Measurements from ENCODE around the gene DDX1.

DDX1 gene

DNA sequence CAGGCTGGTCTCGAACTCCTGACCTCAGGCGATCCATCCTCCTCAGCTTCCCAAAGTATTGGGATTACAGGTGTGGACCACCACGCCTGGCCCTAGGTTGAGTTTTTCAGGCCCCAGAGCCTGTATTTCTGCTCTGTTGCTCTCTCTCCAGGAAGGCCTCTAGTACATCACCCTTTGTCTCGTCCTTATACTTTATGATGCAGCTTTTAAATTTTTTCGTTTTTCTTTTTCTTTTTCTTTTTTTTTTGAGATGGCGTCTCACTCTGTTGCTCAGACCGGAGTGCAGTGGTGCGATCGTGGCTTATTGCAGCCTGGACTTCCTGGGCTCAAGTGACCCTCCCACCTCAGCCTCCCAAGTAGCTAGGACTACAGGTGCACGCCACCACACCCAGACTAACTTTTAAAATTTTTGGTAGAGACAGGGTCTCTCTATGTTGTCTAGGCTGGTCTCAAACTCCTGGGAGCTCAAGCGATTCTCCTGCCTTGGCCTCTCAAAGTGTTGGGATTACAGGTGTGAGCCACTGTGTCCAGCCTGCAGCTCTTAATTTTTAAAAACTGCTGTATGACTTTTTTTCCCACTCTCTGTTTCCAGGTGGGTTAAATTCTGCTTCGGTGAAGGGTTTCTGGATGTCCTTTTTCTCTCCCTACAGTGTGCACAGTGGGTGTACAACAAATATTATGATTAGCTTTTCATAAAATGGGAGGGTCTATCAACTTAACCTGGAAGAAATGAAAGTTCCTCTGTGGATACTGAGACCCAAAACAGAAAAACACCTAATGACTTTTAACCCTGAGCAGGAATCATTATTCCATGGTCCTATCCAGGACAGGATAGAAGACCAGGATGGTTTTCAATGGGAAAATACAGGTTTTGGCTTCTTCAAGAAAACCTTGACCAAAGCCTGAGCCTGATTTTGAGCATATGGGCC is 47.9 kb downstream of the DDX1 start:
- H3K36me3 ChIP-seq (ENCODE audit: control insufficient read depth in 1 of 2, insufficient read depth in 2 of 2, low read length in 2 of 2), result no peaks in the 10 kb centered on the region

GRCh38 chr2:15640261-15640711 is 48.6 kb downstream of the DDX1 start:
- H3K27me3 ChIP-seq (ENCODE audit: insufficient read depth, low read length), result no peaks in the 10 kb centered on the region
- no peak overlapping the region for H3K9ac ChIP-seq (ENCODE audit: low read length)
- no peaks in the 10 kb centered on the region for H3K79me2 ChIP-seq (ENCODE audit: control insufficient read depth, insufficient read depth, low read length, poor library complexity)
- peaks cover 15% of the 10 kb centered on the region for H3K79me1 ChIP-seq (ENCODE audit: low read length)
- H2BK12ac ChIP-seq (ENCODE audit: low read length), result peak overlapping the region; percentile 54
- no peak overlapping the region for H2AK5ac ChIP-seq (ENCODE audit: low read length)
- no peak overlapping the region for H3K14ac ChIP-seq (ENCODE audit: low read length)
- H4K8ac ChIP-seq (ENCODE audit: low read depth, low read length), result peak overlapping the region; percentile 31
- no peak overlapping the region for H3K4me3 ChIP-seq (ENCODE audit: low read depth, low read length)
- no peak overlapping the region for H4K12ac ChIP-seq (ENCODE audit: low read depth, low read length)
- H3K4me2 ChIP-seq (ENCODE audit: low read length), result no peak overlapping the region
- no peaks in the 10 kb centered on the region for H3K9me3 ChIP-seq (ENCODE audit: insufficient read depth, low read depth, low read length)
- H3K36me3 ChIP-seq (ENCODE audit: control insufficient read depth in 1 of 2, insufficient read depth in 2 of 2, low read length in 2 of 2), result no peaks in the 10 kb centered on the region
- WGBS (ENCODE audit: extremely low coverage, insufficient coverage, insufficient read length), result no CpG with 5 or more reads among the region's 6 CpGs
- no peak overlapping the region for H2AFZ ChIP-seq (ENCODE audit: insufficient read depth, low read length, poor library complexity)
- peak overlapping the region; percentile 38 for H2BK120ac ChIP-seq (ENCODE audit: insufficient read depth, low read length, poor library complexity)
- DNase-seq, result no peak
- H3K4ac ChIP-seq (ENCODE audit: low read depth, low read length), result no peak overlapping the region
- peaks cover 18 to 27% of the 10 kb centered on the region in 2 experiments for H3K4me1 ChIP-seq (ENCODE audit: control insufficient read depth in 1 of 2, insufficient read depth in 2 of 2, low read length in 2 of 2)
- H3K23ac ChIP-seq (ENCODE audit: low read length), result no peak overlapping the region
- peak overlapping the region; percentile 43 for H2BK5ac ChIP-seq (ENCODE audit: low read depth, low read length, poor library complexity)
- no peak overlapping the region for H3K27ac ChIP-seq (ENCODE audit: low read depth, low read length)
- peak overlapping the region; percentile 51 for H4K91ac ChIP-seq (ENCODE audit: low read depth, low read length)
- no peak overlapping the region for H3K18ac ChIP-seq (ENCODE audit: low read length)

More for the DNA sequence above, 47.9 kb downstream of the DDX1 start:
- Histone ChIP-seq H3K79me1 (ENCODE audit: low read length) (peaks cover 15% of the 10 kb centered on the region), H3K79me2 (ENCODE audit: control insufficient read depth, insufficient read depth, low read length, poor library complexity) (no peaks in the 10 kb centered on the region), H3K4ac (ENCODE audit: low read depth, low read length) (no peak overlapping the region), H3K27me3 (ENCODE audit: insufficient read depth, low read length) (no peaks in the 10 kb centered on the region), H3K4me1 (ENCODE audit: control insufficient read depth in 1 of 2, insufficient read depth in 2 of 2, low read length in 2 of 2) (peaks cover 15 to 26% of the 10 kb centered on the region in 2 experiments), H2AK5ac (ENCODE audit: low read length) (no peak overlapping the region), H2BK5ac (ENCODE audit: low read depth, low read length, poor library complexity) (peak overlapping the region; percentile 43), H2AFZ (ENCODE audit: insufficient read depth, low read length, poor library complexity) (no peak overlapping the region), H4K91ac (ENCODE audit: low read depth, low read length) (peak overlapping the region; percentile 51), H3K9ac (ENCODE audit: low read length) (no peak overlapping the region), H3K18ac (ENCODE audit: low read length) (no peak overlapping the region), H3K4me3 (ENCODE audit: low read depth, low read length) (no peak overlapping the region), H2BK120ac (ENCODE audit: insufficient read depth, low read length, poor library complexity) (peak overlapping the region; percentile 78), H4K12ac (ENCODE audit: low read depth, low read length) (no peak overlapping the region), H3K23ac (ENCODE audit: low read length) (no peak overlapping the region), H3K27ac (ENCODE audit: low read depth, low read length) (no peak overlapping the region), H3K14ac (ENCODE audit: low read length) (no peak overlapping the region), H4K8ac (ENCODE audit: low read depth, low read length) (peak overlapping the region; percentile 31), H3K9me3 (ENCODE audit: insufficient read depth, low read depth, low read length) (no peaks in the 10 kb centered on the region), H2BK12ac (ENCODE audit: low read length) (peak overlapping the region; percentile 89), H3K4me2 (ENCODE audit: low read length) (no peak overlapping the region)
- no CpG with 5 or more reads among the region's 12 CpGs for WGBS (ENCODE audit: extremely low coverage, insufficient coverage, insufficient read length)
- DNase-seq, result no peak

- H2BK12ac ChIP-seq (ENCODE audit: low read length), result peak overlapping the region; percentile 76
- H3K79me2 ChIP-seq (ENCODE audit: control insufficient read depth, insufficient read depth, low read length, poor library complexity), result no peaks in the 10 kb centered on the region
- H3K9ac ChIP-seq (ENCODE audit: low read length), result no peak overlapping the region
- H3K4ac ChIP-seq (ENCODE audit: low read depth, low read length), result no peak overlapping the region
- H4K12ac ChIP-seq (ENCODE audit: low read depth, low read length), result no peak overlapping the region
- no peak overlapping the region for H3K14ac ChIP-seq (ENCODE audit: low read length)
- 100% methylated on average over 1 of the region's 2 CpGs for WGBS (ENCODE audit: extremely low coverage, insufficient coverage, insufficient read length)
- peak overlapping the region; percentile 51 for H3K27ac ChIP-seq (ENCODE audit: low read depth, low read length)
- H4K8ac ChIP-seq (ENCODE audit: low read depth, low read length), result no peak overlapping the region
- peaks cover 17% of the 10 kb centered on the region for H3K79me1 ChIP-seq (ENCODE audit: low read length)
- no peak overlapping the region for H3K23ac ChIP-seq (ENCODE audit: low read length)
- H3K4me1 ChIP-seq (ENCODE audit: control insufficient read depth in 1 of 2, insufficient read depth in 2 of 2, low read length in 2 of 2), result peaks cover 23 to 29% of the 10 kb centered on the region in 2 experiments
- no peak overlapping the region for H2AK5ac ChIP-seq (ENCODE audit: low read length)
- no peaks in the 10 kb centered on the region for H3K36me3 ChIP-seq (ENCODE audit: control insufficient read depth in 1 of 2, insufficient read depth in 2 of 2, low read length in 2 of 2)
- H3K9me3 ChIP-seq (ENCODE audit: insufficient read depth, low read depth, low read length), result no peaks in the 10 kb centered on the region
- no peak overlapping the region for H2BK5ac ChIP-seq (ENCODE audit: low read depth, low read length, poor library complexity)
- H3K4me3 ChIP-seq (ENCODE audit: low read depth, low read length), result no peak overlapping the region
- H2BK120ac ChIP-seq (ENCODE audit: insufficient read depth, low read length, poor library complexity), result peak overlapping the region; percentile 37
- H2AFZ ChIP-seq (ENCODE audit: insufficient read depth, low read length, poor library complexity), result no peak overlapping the region
- H4K91ac ChIP-seq (ENCODE audit: low read depth, low read length), result peak overlapping the region; percentile 51
- no peak for DNase-seq
- no peak overlapping the region for H3K18ac ChIP-seq (ENCODE audit: low read length)
- H3K4me2 ChIP-seq (ENCODE audit: low read length), result no peak overlapping the region
- H3K27me3 ChIP-seq (ENCODE audit: insufficient read depth, low read length), result no peaks in the 10 kb centered on the region
Measured at GRCh38 chr2:15640784-15641183, 49.1 kb downstream of the DDX1 start.

GRCh38 chr2:15641530-15641982 is 49.9 kb downstream of the DDX1 start:
- Histone ChIP-seq H3K79me1 (ENCODE audit: low read length) (peaks cover 16% of the 10 kb centered on the region), H2BK120ac (ENCODE audit: insufficient read depth, low read length, poor library complexity) (peak overlapping the region; percentile 78), H3K4ac (ENCODE audit: low read depth, low read length) (no peak overlapping the region), H2AFZ (ENCODE audit: insufficient read depth, low read length, poor library complexity) (no peak overlapping the region), H3K4me2 (ENCODE audit: low read length) (no peak overlapping the region), H3K79me2 (ENCODE audit: control insufficient read depth, insufficient read depth, low read length, poor library complexity) (no peaks in the 10 kb centered on the region), H3K9ac (ENCODE audit: low read length) (no peak overlapping the region), H3K14ac (ENCODE audit: low read length) (no peak overlapping the region), H4K12ac (ENCODE audit: low read depth, low read length) (no peak overlapping the region), H3K4me3 (ENCODE audit: low read depth, low read length) (no peak overlapping the region), H4K91ac (ENCODE audit: low read depth, low read length) (no peak overlapping the region), H3K4me1 (ENCODE audit: control insufficient read depth in 1 of 2, insufficient read depth in 2 of 2, low read length in 2 of 2) (peaks cover 23 to 30% of the 10 kb centered on the region in 2 experiments), H2AK5ac (ENCODE audit: low read length) (peak overlapping the region; percentile 71), H3K23ac (ENCODE audit: low read length) (no peak overlapping the region), H2BK5ac (ENCODE audit: low read depth, low read length, poor library complexity) (no peak overlapping the region), H3K36me3 (ENCODE audit: control insufficient read depth in 1 of 2, insufficient read depth in 2 of 2, low read length in 2 of 2) (no peaks in the 10 kb centered on the region), H3K27me3 (ENCODE audit: insufficient read depth, low read length) (no peaks in the 10 kb centered on the region), H3K18ac (ENCODE audit: low read length) (no peak overlapping the region), H4K8ac (ENCODE audit: low read depth, low read length) (peak overlapping the region; percentile 51), H3K9me3 (ENCODE audit: insufficient read depth, low read depth, low read length) (no peaks in the 10 kb centered on the region), H3K27ac (ENCODE audit: low read depth, low read length) (peak overlapping the region; percentile 84), H2BK12ac (ENCODE audit: low read length) (no peak overlapping the region)
- no peak for DNase-seq
- WGBS (ENCODE audit: extremely low coverage, insufficient coverage, insufficient read length), result no CpG with 5 or more reads among the region's 1 CpG

All from trophoblast cell (in vitro differentiated cells and primary cell).